Activated CD8-positive, alpha-beta T cell treated with anti-CD3 and anti-CD28 coated beads, Interleukin-2, amount 10 ng/mL, durations not matched to agents 7 days and 5 days (primary cell): Measurements from ENCODE around the gene CACNA1G. TPM values are rescaled to one million over a fixed set of nuclear protein-coding genes. Genes with fewer than 3 reads are reported as not detected.

Source experiments
- ATAC-seq: fragments of 150-1000 bp; cut with Tn5 transposase; one replicate; pipeline ENCODE4 v1.10.0; 2021; ENCODE audit warnings: moderate library complexity
- CTCF ChIA-PET: fragments of 350-600 bp; sonication (Branson Sonifier 250); formaldehyde crosslinking; loops from one replicate; lab custom pipeline; 2021; ENCODE audit warnings: antibody characterized with exemption; lab: Charles Lee
- POLR2A ChIA-PET: fragments of 350-600 bp; sonication (Branson Sonifier 250); formaldehyde crosslinking; loops from one replicate; lab custom pipeline; 2021; ENCODE audit warnings: antibody characterized with exemption; lab: Charles Lee
- DNase-seq: peaks from one replicate; pipeline ENCODE4 v3.0.0-alpha.2; 2020
- H3K27ac Mint-ChIP-seq: one replicate; pipeline ENCODE4 v1.8.0; 2021; ENCODE audit warnings: mild to moderate bottlenecking, mixed read lengths
- H3K27me3 Mint-ChIP-seq: one replicate; pipeline ENCODE4 v1.8.0; 2021; ENCODE audit warnings: low read depth, mixed read lengths
- H3K36me3 Mint-ChIP-seq: one replicate; pipeline ENCODE4 v1.8.0; 2021; ENCODE audit warnings: low read depth, mixed read lengths
- H3K4me1 Mint-ChIP-seq: one replicate; pipeline ENCODE4 v1.8.0; 2021; ENCODE audit warnings: low read depth, mixed read lengths
- H3K4me3 Mint-ChIP-seq: one replicate; pipeline ENCODE4 v1.8.0; 2021; ENCODE audit warnings: mild to moderate bottlenecking, mixed read lengths
- H3K9me3 Mint-ChIP-seq: one replicate; pipeline ENCODE4 v1.8.0; 2022; ENCODE audit warnings: mixed read lengths; ENCODE audit not compliant: insufficient read depth
- total RNA-seq, 2 experiments: library from RNA; stranded (reverse); gene quantifications; one replicate each; pipeline ENCODE4 v1.2.3, GENCODE V29; 2021

Gene CACNA1G
- total RNA-seq, 2 experiments from 2014 or later = not detected

GRCh38 chr17:50572541-50572940, 12.0 kb downstream of the CACNA1G start:
- H3K36me3 Mint-ChIP-seq = no peaks in the 10 kb centered on the region
- ATAC-seq = no peak
- CTCF ChIA-PET = no interaction called here

GRCh38 chr17:50573866-50574611, 13.5 kb downstream of the CACNA1G start:
- CTCF ChIA-PET = no interaction called here
- DNase-seq (no peak), ATAC-seq (no peak)
- Mint-ChIP-seq H3K4me1 (no peaks in the 10 kb centered on the region), H3K9me3 (no peaks in the 10 kb centered on the region), H3K4me3 (no peak overlapping the region), H3K27ac (no peak overlapping the region), H3K36me3 (no peaks in the 10 kb centered on the region), H3K27me3 (no peaks in the 10 kb centered on the region)
- POLR2A ChIA-PET = no interaction called here

More at GRCh38 chr17:50572541-50572940, 12.0 kb downstream of the CACNA1G start:
- POLR2A ChIA-PET = interaction anchor here (0.6 kb wide), 1 partner anchor 112 kb away, joined by 5 read pairs; no protein-coding TSS in a partner anchor
- no peak for DNase-seq
- Mint-ChIP-seq H3K4me1 (no peaks in the 10 kb centered on the region), H3K27me3 (peaks cover 2% of the 10 kb centered on the region), H3K4me3 (no peak overlapping the region), H3K27ac (no peak overlapping the region), H3K9me3 (no peaks in the 10 kb centered on the region)

GRCh38 chr17:50575581-50576210, 15.2 kb downstream of the CACNA1G start:
- ChIA-PET CTCF (interaction anchor here (1.0 to 1.9 kb wide), 2 partner anchors 25 to 96 kb away, joined by 3 to 4 read pairs; no protein-coding TSS in a partner anchor), POLR2A (interaction anchor here (0.6 kb wide), 1 partner anchor 653 kb away, joined by 3 read pairs; no protein-coding TSS in a partner anchor)
- Mint-ChIP-seq H3K9me3 (no peaks in the 10 kb centered on the region), H3K4me1 (no peaks in the 10 kb centered on the region), H3K27me3 (no peaks in the 10 kb centered on the region), H3K4me3 (no peak overlapping the region), H3K27ac (no peak overlapping the region), H3K36me3 (no peaks in the 10 kb centered on the region)
- no peak for ATAC-seq
- DNase-seq = no peak

GRCh38 chr17:50576864-50577263, 16.3 kb downstream of the CACNA1G start:
- ChIA-PET POLR2A (no interaction called here), CTCF (interaction anchor here (1.0 to 1.9 kb wide), 2 partner anchors 26 to 35 kb away, joined by 3 to 4 read pairs; no protein-coding TSS in a partner anchor)
- Mint-ChIP-seq H3K4me1 (no peaks in the 10 kb centered on the region), H3K36me3 (no peaks in the 10 kb centered on the region), H3K27me3 (no peaks in the 10 kb centered on the region), H3K27ac (no peak overlapping the region), H3K9me3 (no peaks in the 10 kb centered on the region), H3K4me3 (no peak overlapping the region)
- no peak for DNase-seq
- ATAC-seq = no peak

DNA sequence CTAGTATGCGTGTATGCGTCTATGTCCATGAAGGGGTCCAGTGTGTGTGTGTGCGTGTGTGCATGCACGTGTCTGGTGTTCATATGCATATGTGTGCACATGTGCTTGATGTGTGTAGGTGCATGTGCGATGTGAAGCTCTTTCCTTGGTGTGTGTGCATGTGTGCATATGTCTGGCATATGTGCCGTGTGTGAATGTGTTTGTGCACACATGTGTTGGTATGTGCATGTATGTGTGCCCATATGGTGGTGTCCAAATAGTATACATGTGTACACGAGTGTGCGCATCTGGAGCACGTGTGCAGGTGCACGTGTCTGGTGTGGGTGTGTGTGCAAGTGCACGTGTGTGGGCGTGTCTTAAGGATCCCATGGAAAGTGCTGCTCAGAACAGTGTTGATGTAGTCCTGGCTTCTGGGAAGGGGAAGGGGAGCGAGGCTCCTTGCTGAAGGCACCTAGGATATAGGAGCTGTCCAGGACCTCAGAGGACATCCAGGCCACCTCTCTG, 17.0 kb downstream of the CACNA1G start:
- Mint-ChIP-seq H3K27ac (no peak overlapping the region), H3K36me3 (no peaks in the 10 kb centered on the region), H3K4me1 (no peaks in the 10 kb centered on the region), H3K9me3 (no peaks in the 10 kb centered on the region), H3K4me3 (no peak overlapping the region), H3K27me3 (no peaks in the 10 kb centered on the region)
- ChIA-PET POLR2A (no interaction called here), CTCF (interaction anchor here (1.0 to 1.9 kb wide), 2 partner anchors 27 to 36 kb away, joined by 3 to 4 read pairs; no protein-coding TSS in a partner anchor)
- no peak for ATAC-seq
- no peak for DNase-seq

DNA sequence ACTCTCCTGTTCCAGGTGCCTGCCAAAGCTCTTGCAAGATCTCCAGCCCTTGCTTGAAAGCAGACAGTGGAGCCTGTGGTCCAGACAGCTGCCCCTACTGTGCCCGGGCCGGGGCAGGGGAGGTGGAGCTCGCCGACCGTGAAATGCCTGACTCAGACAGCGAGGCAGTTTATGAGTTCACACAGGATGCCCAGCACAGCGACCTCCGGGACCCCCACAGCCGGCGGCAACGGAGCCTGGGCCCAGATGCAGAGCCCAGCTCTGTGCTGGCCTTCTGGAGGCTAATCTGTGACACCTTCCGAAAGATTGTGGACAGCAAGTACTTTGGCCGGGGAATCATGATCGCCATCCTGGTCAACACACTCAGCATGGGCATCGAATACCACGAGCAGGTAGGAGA, 17.7 kb downstream of the CACNA1G start:
- H3K27me3 Mint-ChIP-seq = peaks cover 2% of the 10 kb centered on the region
- no peak overlapping the region for H3K4me3 Mint-ChIP-seq
- no peaks in the 10 kb centered on the region for H3K36me3 Mint-ChIP-seq
- CTCF ChIA-PET = no interaction called here
- H3K4me1 Mint-ChIP-seq = no peaks in the 10 kb centered on the region
- ATAC-seq (no peak), DNase-seq (no peak)
- no peaks in the 10 kb centered on the region for H3K9me3 Mint-ChIP-seq
- no peak overlapping the region for H3K27ac Mint-ChIP-seq
- POLR2A ChIA-PET = no interaction called here

GRCh38 chr17:50579399-50579798, 18.9 kb downstream of the CACNA1G start:
- CTCF ChIA-PET = no interaction called here
- H3K27ac Mint-ChIP-seq = no peak overlapping the region

GRCh38 chr17:50580646-50581045, 20.1 kb downstream of the CACNA1G start:
- no peak for DNase-seq
- H3K4me3 Mint-ChIP-seq = no peak overlapping the region
- no peak overlapping the region for H3K27ac Mint-ChIP-seq
- no peaks in the 10 kb centered on the region for H3K4me1 Mint-ChIP-seq
- POLR2A ChIA-PET = no interaction called here
- H3K27me3 Mint-ChIP-seq = peaks cover 2% of the 10 kb centered on the region
- H3K36me3 Mint-ChIP-seq = no peaks in the 10 kb centered on the region
- CTCF ChIA-PET = no interaction called here
- no peak for ATAC-seq
- H3K9me3 Mint-ChIP-seq = no peaks in the 10 kb centered on the region

More at GRCh38 chr17:50579399-50579798, 18.9 kb downstream of the CACNA1G start:
- POLR2A ChIA-PET = no interaction called here
- H3K9me3 Mint-ChIP-seq = no peaks in the 10 kb centered on the region
- no peaks in the 10 kb centered on the region for H3K36me3 Mint-ChIP-seq
- no peak for ATAC-seq
- H3K4me1 Mint-ChIP-seq = no peaks in the 10 kb centered on the region
- H3K4me3 Mint-ChIP-seq = no peak overlapping the region
- no peak for DNase-seq
- H3K27me3 Mint-ChIP-seq = peaks cover 2% of the 10 kb centered on the region

GRCh38 chr17:50581316-50581715, 20.8 kb downstream of the CACNA1G start:
- ChIA-PET POLR2A (no interaction called here), CTCF (no interaction called here)
- Mint-ChIP-seq H3K27me3 (peaks cover 2% of the 10 kb centered on the region), H3K36me3 (no peaks in the 10 kb centered on the region), H3K9me3 (no peaks in the 10 kb centered on the region), H3K27ac (no peak overlapping the region), H3K4me1 (no peaks in the 10 kb centered on the region), H3K4me3 (no peak overlapping the region)
- DNase-seq (no peak), ATAC-seq (no peak)

- no peaks in the 10 kb centered on the region for H3K9me3 Mint-ChIP-seq
- POLR2A ChIA-PET = no interaction called here
- H3K4me1 Mint-ChIP-seq = no peaks in the 10 kb centered on the region
- no peak for DNase-seq
- H3K27me3 Mint-ChIP-seq = peaks cover 2% of the 10 kb centered on the region
- ATAC-seq = no peak
- no peak overlapping the region for H3K27ac Mint-ChIP-seq
- H3K4me3 Mint-ChIP-seq = no peak overlapping the region
- no peaks in the 10 kb centered on the region for H3K36me3 Mint-ChIP-seq
- CTCF ChIA-PET = no interaction called here
These were observed 22.2 kb downstream of the CACNA1G start for GRCh38 chr17:50582741-50583140.

GRCh38 chr17:50583641-50584040, 23.1 kb downstream of the CACNA1G start:
- Mint-ChIP-seq H3K4me1 (no peaks in the 10 kb centered on the region), H3K36me3 (no peaks in the 10 kb centered on the region), H3K4me3 (no peak overlapping the region), H3K27me3 (peaks cover 2% of the 10 kb centered on the region), H3K27ac (no peak overlapping the region), H3K9me3 (no peaks in the 10 kb centered on the region)
- DNase-seq (no peak), ATAC-seq (no peak)
- CTCF ChIA-PET = no interaction called here
- POLR2A ChIA-PET = no interaction called here

DNA sequence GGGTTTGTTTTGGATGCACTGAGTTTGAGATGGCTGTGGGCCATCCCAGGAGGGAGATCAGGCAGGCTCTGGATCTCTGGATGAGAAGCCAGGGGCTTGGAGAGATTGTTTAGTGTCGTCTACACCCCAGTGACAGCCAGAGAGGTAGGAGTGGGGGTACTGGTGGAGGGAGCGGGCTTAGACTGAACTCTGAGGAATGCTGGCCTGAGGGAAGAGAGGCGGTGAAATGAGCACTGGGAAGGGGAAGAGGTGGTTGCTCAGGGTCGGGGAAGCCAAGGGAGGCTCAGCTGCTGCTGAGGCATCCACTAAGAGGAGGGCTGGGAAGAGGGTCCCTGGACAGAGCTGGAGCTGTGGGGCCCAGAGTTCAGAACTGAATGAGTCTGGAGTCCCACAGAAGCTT, 23.6 kb downstream of the CACNA1G start:
- H3K9me3 Mint-ChIP-seq = no peaks in the 10 kb centered on the region
- ChIA-PET POLR2A (no interaction called here), CTCF (no interaction called here)
- no peak overlapping the region for H3K27ac Mint-ChIP-seq
- H3K36me3 Mint-ChIP-seq = no peaks in the 10 kb centered on the region
- no peaks in the 10 kb centered on the region for H3K4me1 Mint-ChIP-seq
- H3K4me3 Mint-ChIP-seq = no peak overlapping the region
- DNase-seq = no peak
- ATAC-seq = no peak
- peaks cover 2% of the 10 kb centered on the region for H3K27me3 Mint-ChIP-seq
